GM18951 (cell line): ENCODE measurements around the gene MRPS22.
A peak's percentile ranks its signal among the peaks of the same experiment; 100 is the strongest.

Experiments
- POLR2A ChIP-seq: IDR thresholded peaks from 4 replicates; pipeline ENCODE4 v1.6.1; 2011; ENCODE audit warnings: mild to moderate bottlenecking; ENCODE audit not compliant: insufficient read length, insufficient read depth; ENCODE audit errors: extremely low read depth
- in situ Hi-C: fragments of 300-500 bp; cut with MboI; formaldehyde crosslinking; loops from one replicate; pipeline ENCODE4 v1.12.0; 2022; ENCODE audit warnings: low sequenced_read_pairs, mixed read lengths, inconsistent platforms; ENCODE audit not compliant: unreplicated experiment

The MRPS22 gene

DNA sequence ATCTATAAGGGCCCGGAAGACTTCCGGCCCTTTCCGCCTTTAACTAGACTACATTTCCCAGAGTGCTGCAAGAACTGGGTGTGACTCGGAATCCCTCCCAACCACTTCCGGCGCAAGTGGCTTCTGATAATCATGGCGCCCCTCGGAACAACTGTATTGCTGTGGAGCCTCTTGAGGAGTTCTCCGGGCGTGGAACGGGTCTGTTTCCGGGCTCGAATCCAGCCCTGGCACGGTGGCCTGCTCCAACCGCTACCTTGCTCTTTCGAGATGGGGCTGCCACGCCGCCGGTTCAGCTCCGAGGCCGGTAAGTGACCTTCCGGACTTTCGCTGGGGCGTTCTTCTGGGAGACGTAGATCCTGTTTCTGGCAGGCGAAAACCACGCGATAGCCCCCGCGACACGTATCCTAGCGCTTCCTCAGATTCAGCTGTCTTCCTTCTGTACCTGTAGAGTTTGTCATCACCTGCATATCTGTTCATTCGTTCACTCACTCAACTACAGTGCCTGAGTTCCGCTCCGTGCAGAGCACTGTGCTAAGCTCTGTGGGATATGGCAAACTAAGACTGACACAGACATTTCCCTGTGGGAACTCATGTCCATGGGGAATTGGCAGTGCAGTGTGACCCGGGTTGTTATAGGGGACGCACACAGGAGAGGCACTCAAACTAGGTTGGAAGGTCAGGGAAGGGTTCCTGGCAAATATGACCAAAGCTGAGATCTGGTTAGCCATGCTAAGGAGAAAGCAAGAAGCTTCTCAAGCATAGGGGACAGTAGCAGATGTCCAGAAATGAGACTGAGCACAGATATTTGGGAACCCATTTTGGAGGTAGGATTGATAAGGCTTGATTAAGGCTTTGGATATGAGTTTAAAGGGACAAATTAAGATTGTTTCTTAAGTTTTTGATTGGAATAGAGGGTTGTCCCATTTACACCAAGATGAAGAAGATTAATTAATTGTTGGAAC is at the start of gene MRPS22:
Gene MRPS22 (plus strand): TSS at position 126 of the 962 bp plus-strand sequence. CDS start 7 bp downstream, at position 133.
- in situ Hi-C loops = no loop called here
- TF ChIP-seq POLR2A = peak; percentile 76

DNA sequence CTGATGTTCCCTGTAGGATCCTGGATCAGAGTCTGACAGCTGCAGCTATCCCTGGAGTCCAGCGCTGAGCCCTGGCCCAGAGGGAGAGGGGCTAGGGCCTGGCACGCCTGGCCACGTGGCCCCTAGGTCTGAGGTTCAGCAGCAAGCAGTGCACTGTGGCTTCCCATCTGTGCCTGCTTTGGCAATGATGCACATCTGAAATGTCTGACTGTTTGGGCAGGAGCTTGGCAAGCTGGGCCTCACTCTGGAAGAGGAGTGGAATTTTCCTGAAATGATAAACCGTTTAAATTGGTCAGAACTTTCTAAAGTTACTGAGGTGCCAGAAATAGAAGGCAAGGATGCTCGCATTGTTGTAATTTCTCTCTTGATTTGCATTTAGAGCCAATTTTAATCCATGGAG is 48.8 kb upstream of the MRPS22 start:
- no peak for TF ChIP-seq POLR2A
- in situ Hi-C loops = no loop called here

DNA sequence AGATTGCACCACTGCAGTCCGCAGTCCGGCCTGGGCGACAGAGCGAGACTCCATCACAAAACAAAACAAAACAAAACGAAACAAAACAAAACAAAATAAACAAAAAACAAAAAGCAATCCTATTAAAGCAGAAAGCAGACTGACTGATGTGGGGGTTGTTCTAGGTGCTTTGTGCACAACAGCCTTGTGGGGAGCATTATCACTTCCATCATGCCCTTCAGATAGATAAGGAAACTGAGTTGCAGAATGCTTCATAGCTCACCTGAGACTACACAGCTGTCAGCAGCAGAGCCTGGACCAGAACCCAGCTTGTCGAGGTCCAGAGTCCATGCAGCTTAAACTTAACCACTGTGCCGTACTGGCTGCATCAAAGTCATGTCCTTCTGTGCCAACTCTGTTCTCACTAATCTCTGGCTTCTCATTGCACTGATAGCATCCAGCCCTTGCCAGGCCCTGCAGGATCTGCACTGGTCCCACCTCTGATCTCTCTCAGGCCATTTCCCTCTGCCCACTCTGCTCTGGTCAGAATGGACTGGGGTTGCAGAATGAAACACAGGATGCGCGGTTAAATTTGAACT is 47.6 kb upstream of the MRPS22 start:
- no peak for TF ChIP-seq POLR2A
- in situ Hi-C loops = no loop called here

DNA sequence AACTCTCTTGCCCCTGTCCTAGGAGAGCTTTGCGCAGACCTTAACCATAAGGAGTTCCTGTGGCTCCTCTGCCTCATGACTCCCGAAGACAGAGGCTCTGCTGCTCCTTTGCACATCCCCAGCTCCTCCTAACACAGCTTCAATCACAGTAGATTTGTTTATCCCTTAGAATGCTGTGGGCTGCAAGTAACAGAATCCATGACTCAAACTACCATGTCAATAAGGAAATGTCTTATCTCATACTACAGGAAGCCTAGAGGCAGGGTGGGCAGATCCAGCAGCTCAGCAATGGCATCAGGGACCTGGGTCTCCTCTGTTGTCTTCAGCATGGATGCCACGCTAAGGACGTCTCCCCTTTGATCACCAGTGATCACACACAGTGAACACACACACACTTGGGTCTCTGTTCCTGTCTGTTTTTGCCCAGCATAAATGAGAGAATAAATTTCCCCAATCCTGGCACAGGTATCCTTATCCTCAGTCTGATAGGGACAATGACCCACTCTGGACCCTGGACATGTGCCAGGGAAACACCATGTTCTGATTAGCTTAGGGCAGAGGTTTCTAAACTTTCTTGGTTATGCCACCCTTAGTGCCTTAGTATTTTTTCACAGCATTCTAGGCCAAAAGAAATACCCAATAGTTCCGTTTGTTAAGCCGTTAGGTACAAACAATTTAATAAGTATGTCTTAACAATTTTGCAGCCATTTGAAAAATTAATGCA is 46.1 kb upstream of the MRPS22 start:
- in situ Hi-C loops = no loop called here
- no peak for TF ChIP-seq POLR2A

DNA sequence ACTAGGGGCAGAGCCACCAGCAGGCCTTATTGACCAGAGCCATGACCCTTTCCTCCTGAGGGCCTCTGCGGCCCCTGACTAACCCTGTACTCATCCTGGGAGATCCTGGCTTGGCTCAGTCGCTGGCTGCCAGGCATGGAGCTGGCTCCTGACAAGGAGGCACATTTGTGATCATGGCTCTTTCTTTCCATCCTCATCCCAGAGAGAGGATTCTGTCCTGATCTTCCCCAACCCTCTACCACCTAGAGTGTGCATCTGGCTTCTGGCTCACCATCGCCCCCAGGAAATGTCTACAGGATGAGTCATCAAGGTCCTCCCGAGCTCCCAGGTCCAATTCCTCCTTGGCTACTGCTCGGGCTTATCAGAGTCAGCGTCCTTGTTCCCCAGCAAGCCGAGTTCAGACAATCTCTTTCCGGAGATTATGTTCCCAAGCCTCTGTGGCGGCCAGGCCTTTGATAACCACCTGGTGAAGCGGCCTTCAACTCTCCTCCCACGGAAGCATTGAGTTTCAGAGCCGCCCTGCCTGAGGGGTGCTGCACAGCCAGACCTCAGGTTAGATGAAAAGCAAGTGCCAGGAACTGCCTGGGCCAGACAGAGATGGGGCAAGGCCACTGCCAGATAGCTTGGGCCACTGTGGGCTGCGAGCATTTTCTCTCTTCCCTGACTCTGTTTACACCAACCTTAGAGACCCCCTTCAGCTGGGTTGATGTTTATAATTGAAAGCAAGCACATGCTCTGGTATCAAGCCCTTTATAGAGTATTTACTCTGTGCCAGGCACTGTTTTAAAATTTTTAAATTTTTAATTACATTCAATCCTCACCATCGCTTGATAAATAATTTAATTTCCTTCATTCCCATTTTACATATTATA is 44.3 kb upstream of the MRPS22 start:
- in situ Hi-C loops = loop anchor here (25.0 kb wide), 1 partner anchor 187 kb away; no protein-coding TSS in a partner anchor
- TF ChIP-seq POLR2A = no peak

DNA sequence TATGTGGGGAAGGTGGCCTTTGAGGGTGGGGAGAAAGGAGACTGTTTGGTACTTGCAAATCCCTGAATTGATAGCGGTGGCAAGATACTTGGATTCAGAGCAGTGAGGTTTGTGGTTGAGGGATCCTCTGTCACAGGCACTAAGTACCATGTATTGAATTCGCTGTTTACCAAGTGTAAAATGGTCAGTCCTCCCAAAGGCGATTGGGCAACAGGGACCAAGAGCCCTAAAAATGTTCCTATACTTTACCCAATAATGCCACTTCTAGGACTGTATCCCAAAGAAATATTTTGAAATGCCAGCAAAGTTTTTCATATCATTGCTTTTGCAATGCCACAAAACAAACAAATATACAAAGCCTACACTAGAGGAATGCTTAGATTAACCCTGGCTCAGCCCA is 43.4 kb upstream of the MRPS22 start:
- no peak for TF ChIP-seq POLR2A
- in situ Hi-C loops = loop anchor here (25.0 kb wide), 1 partner anchor 188 kb away; no protein-coding TSS in a partner anchor

DNA sequence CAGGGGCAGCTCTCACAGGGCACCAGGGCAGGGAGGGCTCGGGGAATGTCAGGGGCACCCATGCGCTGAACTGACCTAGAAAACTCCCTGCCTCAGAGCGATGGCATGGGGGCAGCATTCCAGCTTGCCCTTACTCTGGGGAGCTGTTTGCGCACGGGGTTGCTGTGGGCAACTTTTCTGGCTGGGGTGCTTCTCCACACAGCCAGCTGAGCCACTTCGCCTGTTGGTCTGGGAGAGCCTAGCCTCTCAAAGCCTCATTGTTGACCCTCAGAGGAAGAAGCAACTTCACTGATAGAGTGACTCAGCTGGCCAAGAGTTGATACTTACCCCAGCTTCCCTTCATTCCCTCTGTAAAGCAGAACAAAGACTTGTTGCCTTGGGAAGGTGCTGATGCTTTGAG is 42.6 kb upstream of the MRPS22 start:
- in situ Hi-C loops = loop anchor here (25.0 kb wide), 1 partner anchor 189 kb away; no protein-coding TSS in a partner anchor
- TF ChIP-seq POLR2A = no peak

DNA sequence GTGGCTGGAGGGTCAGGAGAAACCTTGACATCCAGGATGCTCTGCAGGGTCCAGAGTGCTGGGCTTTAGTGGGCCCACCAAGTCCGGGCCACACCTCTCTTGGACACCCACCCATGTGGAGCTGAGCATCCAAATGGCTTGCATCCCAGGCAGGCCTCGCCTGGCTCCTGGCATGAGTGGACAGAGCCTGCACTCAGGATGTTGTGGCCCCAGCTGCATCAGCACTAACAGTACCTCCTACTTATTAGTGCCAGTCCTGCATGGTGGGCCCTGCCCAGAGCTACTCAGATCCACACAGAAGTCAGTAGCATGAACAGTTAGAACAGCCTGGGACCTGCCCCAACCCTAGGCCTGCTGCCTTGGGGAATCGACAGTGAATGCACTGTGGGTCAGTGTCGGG is 42.2 kb upstream of the MRPS22 start:
- in situ Hi-C loops = loop anchor here (25.0 kb wide), 1 partner anchor 189 kb away; no protein-coding TSS in a partner anchor
- TF ChIP-seq POLR2A = no peak

GRCh38 chr3:139302084-139302800 is 41.6 kb upstream of the MRPS22 start:
- in situ Hi-C loops = loop anchor here (25.0 kb wide), 1 partner anchor 190 kb away; no protein-coding TSS in a partner anchor
- TF ChIP-seq POLR2A = no peak

- in situ Hi-C loops = loop anchor here (25.0 kb wide), 1 partner anchor 190 kb away; no protein-coding TSS in a partner anchor
- no peak for TF ChIP-seq POLR2A
Observed at GRCh38 chr3:139302801-139303113, 41.1 kb upstream of the MRPS22 start.

- in situ Hi-C loops = loop anchor here (25.0 kb wide), 1 partner anchor 191 kb away; no protein-coding TSS in a partner anchor
- no peak for TF ChIP-seq POLR2A
Observed at GRCh38 chr3:139303216-139303615, 40.6 kb upstream of the MRPS22 start.
